WTC11 (cell line): ENCODE results near the gene PRXL2B. TPM values are rescaled to one million over a fixed set of nuclear protein-coding genes. Genes with fewer than 3 reads are reported as not detected.
A peak's percentile ranks its signal among the peaks of the same experiment; 100 is the strongest.

Experiments used
- ATAC-seq: fragments of 200-7000 bp; cut with Tn5 transposase; 2 replicates; pipeline ENCODE4 v1.10.0; 2021; ENCODE audit warnings: mild to moderate bottlenecking, moderate library complexity
- CTCF ChIA-PET: fragments of 300-600 bp; sonication (Branson Sonifier 250); formaldehyde crosslinking; loops from one replicate; lab custom pipeline; 2021; ENCODE audit warnings: antibody characterized with exemption; lab: Charles Lee
- POLR2A ChIA-PET: fragments of 350-600 bp; sonication (Branson Sonifier 250); formaldehyde crosslinking; loops from one replicate; lab custom pipeline; 2021; ENCODE audit warnings: antibody characterized with exemption; lab: Charles Lee
- DNase-seq: peaks from one replicate; pipeline ENCODE4 v3.0.0; 2021; ENCODE audit warnings: low spot score
- H3K27ac Mint-ChIP-seq: 2 replicates; pipeline ENCODE4 v1.8.0; 2021; ENCODE audit warnings: mixed read lengths
- H3K27me3 Mint-ChIP-seq: 2 replicates; pipeline ENCODE4 v1.8.0; 2021; ENCODE audit warnings: low read depth, mild to moderate bottlenecking, moderate library complexity, mixed read lengths
- H3K36me3 Mint-ChIP-seq: 2 replicates; pipeline ENCODE4 v1.8.0; 2021; ENCODE audit warnings: mixed read lengths
- H3K4me1 Mint-ChIP-seq: 2 replicates; pipeline ENCODE4 v1.8.0; 2022; ENCODE audit warnings: mixed read lengths
- H3K4me3 Mint-ChIP-seq: 2 replicates; pipeline ENCODE4 v1.8.0; 2021; ENCODE audit warnings: mild to moderate bottlenecking, moderate library complexity, mixed read lengths
- H3K9me3 Mint-ChIP-seq: 2 replicates; pipeline ENCODE4 v1.8.0; 2021; ENCODE audit warnings: mixed read lengths
- ATF1 ChIP-seq: sonication (generic); formaldehyde crosslinking; IDR thresholded peaks from 2 replicates; pipeline ENCODE4 v1.8.1; 2023; ENCODE audit warnings: mild to moderate bottlenecking, moderate library complexity, missing genetic modification reagents
- ATF3 ChIP-seq: sonication (generic); formaldehyde crosslinking; conservative IDR thresholded peaks from 2 replicates; pipeline ENCODE4 v1.8.1; 2022; ENCODE audit warnings: mild to moderate bottlenecking, missing genetic modification reagents
- CBFB ChIP-seq: sonication (generic); formaldehyde crosslinking; IDR thresholded peaks from 2 replicates; pipeline ENCODE4 v1.8.1; 2022; ENCODE audit warnings: mild to moderate bottlenecking, low read depth, missing genetic modification reagents
- CREB1 ChIP-seq: sonication (generic); formaldehyde crosslinking; IDR thresholded peaks from 2 replicates; pipeline ENCODE4 v1.8.0; 2023; ENCODE audit warnings: mild to moderate bottlenecking, missing genetic modification reagents
- EMX1 ChIP-seq: fragments of 250-450 bp; sonication (Bioruptor Pico); IDR thresholded peaks from 2 replicates; pipeline ENCODE4 v1.8.0; 2021; ENCODE audit warnings: mild to moderate bottlenecking
- ESRRA ChIP-seq: sonication (generic); formaldehyde crosslinking; IDR thresholded peaks from 2 replicates; pipeline ENCODE4 v1.8.1; 2022; ENCODE audit warnings: mild to moderate bottlenecking, missing genetic modification reagents, borderline replicate concordance
- GRHL2 ChIP-seq: fragments of 250-450 bp; sonication (Bioruptor Pico); IDR thresholded peaks from 2 replicates; pipeline ENCODE4 v1.8.0; 2022; ENCODE audit warnings: mild to moderate bottlenecking, moderate library complexity; ENCODE audit not compliant: insufficient replicate concordance, severe bottlenecking
- IRF1 ChIP-seq: sonication (generic); formaldehyde crosslinking; IDR thresholded peaks from 2 replicates; pipeline ENCODE4 v1.8.0; 2023; ENCODE audit warnings: missing genetic modification reagents
- IRF2 ChIP-seq: sonication (generic); formaldehyde crosslinking; IDR thresholded peaks from 2 replicates; pipeline ENCODE4 v1.8.0; 2022; ENCODE audit warnings: low read depth, missing genetic modification reagents, borderline replicate concordance
- JAZF1 ChIP-seq: fragments of 250-450 bp; sonication (Bioruptor Pico); IDR thresholded peaks from 2 replicates; pipeline ENCODE4 v1.9.0; 2021; ENCODE audit warnings: moderate library complexity, mild to moderate bottlenecking, inconsistent platforms
- NFE2L1 ChIP-seq: sonication (generic); formaldehyde crosslinking; IDR thresholded peaks from 2 replicates; pipeline ENCODE4 v1.8.1; 2023; ENCODE audit warnings: missing genetic modification reagents
- PRRX2 ChIP-seq: fragments of 250-450 bp; sonication (Bioruptor Pico); IDR thresholded peaks from 2 replicates; pipeline ENCODE4 v1.8.0; 2021; ENCODE audit warnings: mild to moderate bottlenecking
- RELA ChIP-seq: sonication (generic); formaldehyde crosslinking; IDR thresholded peaks from 2 replicates; pipeline ENCODE4 v1.8.1; 2022; ENCODE audit warnings: missing genetic modification reagents, mild to moderate bottlenecking, borderline replicate concordance
- SMAD3 ChIP-seq: sonication (generic); formaldehyde crosslinking; IDR thresholded peaks from 2 replicates; pipeline ENCODE4 v1.8.0; 2022; ENCODE audit warnings: missing genetic modification reagents, mild to moderate bottlenecking, borderline replicate concordance
- SMAD4 ChIP-seq: sonication (generic); formaldehyde crosslinking; IDR thresholded peaks from 2 replicates; pipeline ENCODE4 v1.8.0; 2022; ENCODE audit warnings: mild to moderate bottlenecking, missing genetic modification reagents
- ZNF416 ChIP-seq: fragments of 250-450 bp; sonication (Bioruptor Pico); IDR thresholded peaks from 2 replicates; pipeline ENCODE4 v1.9.0; 2021; ENCODE audit warnings: mild to moderate bottlenecking, inconsistent platforms
- ZNF671 ChIP-seq: fragments of 250-450 bp; sonication (Bioruptor Pico); IDR thresholded peaks from 2 replicates; pipeline ENCODE4 v1.8.0; 2021; ENCODE audit warnings: mild to moderate bottlenecking
- total RNA-seq: library from RNA; stranded (reverse); gene quantifications from 3 replicates; pipeline ENCODE4 v1.2.3, GENCODE V29; 2021
- TF ChIP-seq, protein P1 (sequence below): sonication (generic); formaldehyde crosslinking; IDR thresholded peaks from 2 replicates; pipeline ENCODE4 v1.8.1; 2022; ENCODE audit warnings: mild to moderate bottlenecking, missing genetic modification reagents, moderate library complexity, borderline replicate concordance
- TF ChIP-seq, protein P2 (sequence below): sonication (generic); formaldehyde crosslinking; IDR thresholded peaks from 2 replicates; pipeline ENCODE4 v1.8.1; 2023; ENCODE audit warnings: mild to moderate bottlenecking, moderate library complexity, missing genetic modification reagents
- TF ChIP-seq, protein P3 (sequence below): sonication (generic); formaldehyde crosslinking; IDR thresholded peaks from 2 replicates; pipeline ENCODE4 v1.8.0; 2022; ENCODE audit warnings: mild to moderate bottlenecking, missing genetic modification reagents
- TF ChIP-seq, protein P4 (sequence below): sonication (generic); formaldehyde crosslinking; IDR thresholded peaks from 2 replicates; pipeline ENCODE4 v1.8.1; 2023; ENCODE audit warnings: mild to moderate bottlenecking, missing genetic modification reagents, moderate library complexity
- TF ChIP-seq, protein P5 (sequence below): fragments of 250-450 bp; sonication (Bioruptor Pico); IDR thresholded peaks from 2 replicates; pipeline ENCODE4 v1.8.0; 2021; ENCODE audit warnings: mild to moderate bottlenecking

Gene PRXL2B
- total RNA-seq, 1 experiment from 2014 or later = 50.3 TPM

DNA sequence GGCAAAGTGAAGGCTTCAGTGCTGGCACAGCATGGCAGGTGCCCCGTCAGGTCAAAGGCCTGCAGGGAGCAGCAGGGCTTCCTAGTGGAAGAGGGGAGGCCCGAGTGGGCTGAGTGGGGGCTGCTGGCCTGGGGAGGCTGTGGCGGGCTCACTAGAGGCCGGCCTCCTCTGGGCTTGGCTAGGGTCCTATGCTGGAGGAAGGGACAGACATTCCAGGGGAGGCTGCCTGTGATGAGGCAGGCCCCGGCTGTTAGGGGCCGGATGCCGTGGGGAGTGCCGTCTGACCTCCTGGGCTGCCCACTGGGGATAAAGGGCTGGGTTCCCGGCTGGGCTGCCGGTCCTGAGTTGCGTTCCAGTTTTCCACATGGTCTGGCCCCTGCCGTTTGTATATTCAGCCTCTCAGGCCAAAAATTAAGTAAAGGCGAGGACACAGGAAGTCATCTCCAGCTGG, 21.1 kb downstream of the PRXL2B start (continued):
- TF ChIP-seq, protein P1, sequence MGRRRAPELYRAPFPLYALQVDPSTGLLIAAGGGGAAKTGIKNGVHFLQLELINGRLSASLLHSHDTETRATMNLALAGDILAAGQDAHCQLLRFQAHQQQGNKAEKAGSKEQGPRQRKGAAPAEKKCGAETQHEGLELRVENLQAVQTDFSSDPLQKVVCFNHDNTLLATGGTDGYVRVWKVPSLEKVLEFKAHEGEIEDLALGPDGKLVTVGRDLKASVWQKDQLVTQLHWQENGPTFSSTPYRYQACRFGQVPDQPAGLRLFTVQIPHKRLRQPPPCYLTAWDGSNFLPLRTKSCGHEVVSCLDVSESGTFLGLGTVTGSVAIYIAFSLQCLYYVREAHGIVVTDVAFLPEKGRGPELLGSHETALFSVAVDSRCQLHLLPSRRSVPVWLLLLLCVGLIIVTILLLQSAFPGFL (CRISPR knock-in tag) = no peak
- TF ChIP-seq SMAD4 (CRISPR knock-in tag) = no peak
- TF ChIP-seq RELA (CRISPR knock-in tag) = no peak
- no peak for TF ChIP-seq PRRX2 (CRISPR knock-in tag)
- TF ChIP-seq EMX1 (CRISPR knock-in tag) = no peak
- TF ChIP-seq, protein P2, sequence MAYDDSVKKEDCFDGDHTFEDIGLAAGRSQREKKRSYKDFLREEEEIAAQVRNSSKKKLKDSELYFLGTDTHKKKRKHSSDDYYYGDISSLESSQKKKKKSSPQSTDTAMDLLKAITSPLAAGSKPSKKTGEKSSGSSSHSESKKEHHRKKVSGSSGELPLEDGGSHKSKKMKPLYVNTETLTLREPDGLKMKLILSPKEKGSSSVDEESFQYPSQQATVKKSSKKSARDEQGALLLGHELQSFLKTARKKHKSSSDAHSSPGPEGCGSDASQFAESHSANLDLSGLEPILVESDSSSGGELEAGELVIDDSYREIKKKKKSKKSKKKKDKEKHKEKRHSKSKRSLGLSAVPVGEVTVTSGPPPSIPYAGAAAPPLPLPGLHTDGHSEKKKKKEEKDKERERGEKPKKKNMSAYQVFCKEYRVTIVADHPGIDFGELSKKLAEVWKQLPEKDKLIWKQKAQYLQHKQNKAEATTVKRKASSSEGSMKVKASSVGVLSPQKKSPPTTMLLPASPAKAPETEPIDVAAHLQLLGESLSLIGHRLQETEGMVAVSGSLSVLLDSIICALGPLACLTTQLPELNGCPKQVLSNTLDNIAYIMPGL (CRISPR knock-in tag) = no peak
- TF ChIP-seq CREB1 = no peak
- TF ChIP-seq ZNF671 (CRISPR knock-in tag) = no peak
- TF ChIP-seq, protein P3, sequence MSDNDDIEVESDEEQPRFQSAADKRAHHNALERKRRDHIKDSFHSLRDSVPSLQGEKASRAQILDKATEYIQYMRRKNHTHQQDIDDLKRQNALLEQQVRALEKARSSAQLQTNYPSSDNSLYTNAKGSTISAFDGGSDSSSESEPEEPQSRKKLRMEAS = no peak
- no peak for TF ChIP-seq NFE2L1 (CRISPR knock-in tag)

DNA sequence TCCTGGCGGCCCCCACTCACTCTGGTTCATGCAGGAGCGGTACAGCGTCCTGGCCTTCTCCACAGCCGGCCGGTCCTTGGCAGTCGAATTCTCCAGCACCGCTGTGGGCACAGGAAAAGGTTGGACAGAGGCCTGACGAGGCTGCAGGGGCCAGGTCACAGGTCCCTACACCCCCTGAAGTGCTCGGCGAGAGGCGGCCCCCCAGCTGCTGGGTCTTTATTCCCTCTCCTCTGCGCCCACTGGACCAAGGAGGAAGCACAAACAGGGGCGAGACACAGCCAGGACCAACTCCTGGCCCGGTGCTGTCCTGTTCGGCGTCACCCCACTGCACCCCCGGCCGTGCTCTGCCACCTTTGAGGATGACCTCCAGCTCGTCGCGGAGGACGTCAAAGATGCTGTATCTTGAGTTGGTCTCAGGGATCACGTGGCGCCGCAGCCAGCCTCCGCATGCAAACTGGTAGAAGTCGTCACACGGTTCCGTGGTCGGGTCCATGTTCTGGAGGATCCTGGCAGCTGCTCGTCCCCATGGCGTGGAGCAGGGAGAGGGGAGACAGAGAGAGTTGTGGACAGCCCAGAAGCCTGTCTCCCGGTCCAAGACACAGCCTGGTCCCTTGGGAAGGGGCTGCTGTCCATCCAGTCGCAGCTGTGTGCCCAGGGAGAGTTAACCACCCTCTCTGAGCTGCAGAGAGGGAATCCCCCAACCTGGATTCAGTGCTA, 22.9 kb downstream of the PRXL2B start:
- Mint-ChIP-seq H3K36me3 (peaks cover 9% of the 10 kb centered on the region), H3K4me3 (no peak overlapping the region), H3K4me1 (no peaks in the 10 kb centered on the region), H3K27ac (no peak overlapping the region), H3K27me3 (no peaks in the 10 kb centered on the region; the same call in 1 of the 2 replicates), H3K9me3 (peaks cover 26% of the 10 kb centered on the region)
- TF ChIP-seq ATF1 (CRISPR knock-in tag) (no peak), IRF1 (no peak), IRF2 (CRISPR knock-in tag) (no peak), GRHL2 (CRISPR knock-in tag) (no peak)
- ATAC-seq (no peak), DNase-seq (peak; percentile 9)
- ChIA-PET POLR2A (no interaction called here), CTCF (interaction anchor here (1.1 kb wide), 1 partner anchor 178 kb away, joined by 3 read pairs; no protein-coding TSS in a partner anchor)

DNA sequence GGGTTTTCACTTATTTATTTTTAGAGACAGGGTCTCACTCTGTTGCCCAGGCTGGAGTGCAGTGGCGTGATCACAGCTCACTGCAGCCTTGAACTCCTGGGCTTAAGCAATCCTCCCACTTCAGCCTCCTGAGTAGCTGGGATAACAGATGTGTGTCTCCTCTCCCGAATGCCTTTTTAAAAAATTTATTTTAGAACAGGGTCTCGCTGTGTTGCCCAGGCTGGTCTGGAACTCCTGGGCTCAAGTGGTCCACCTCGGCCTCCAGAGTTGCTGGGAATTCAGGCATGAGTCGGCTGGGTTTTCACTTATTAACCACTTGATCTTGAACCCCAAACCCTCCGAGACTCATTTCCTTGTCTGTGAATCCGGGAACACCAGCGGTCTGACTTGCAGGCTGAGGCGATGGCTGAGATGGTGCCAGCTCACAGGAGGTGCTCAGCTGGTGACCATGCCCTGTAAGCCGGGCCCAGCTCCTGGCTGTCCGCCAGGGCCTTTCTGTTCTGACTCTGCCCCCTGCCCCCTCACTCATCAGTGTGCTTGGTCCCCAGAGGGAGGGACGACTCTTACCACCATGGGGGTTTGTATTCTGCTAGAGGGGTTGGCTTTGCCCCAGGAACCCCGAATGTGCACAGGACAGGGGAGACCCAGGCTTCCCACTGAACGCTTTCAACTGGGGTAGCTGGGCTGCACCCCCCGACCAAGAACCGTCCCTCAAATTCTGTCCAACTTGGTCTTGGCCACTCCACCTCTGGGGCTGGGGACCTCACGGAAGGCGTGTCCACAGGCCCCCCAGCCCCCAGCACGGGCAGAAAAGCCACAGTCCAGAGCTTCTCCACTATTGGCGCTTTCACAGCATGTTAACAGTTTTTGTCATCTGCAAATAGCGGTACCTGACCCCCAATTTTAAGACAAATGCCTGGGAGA, 23.7 kb downstream of the PRXL2B start:
- ATAC-seq (no peak), DNase-seq (no peak)
- peaks cover 33% of the 10 kb centered on the region for H3K9me3 Mint-ChIP-seq
- no peaks in the 10 kb centered on the region for H3K4me1 Mint-ChIP-seq
- H3K27me3 Mint-ChIP-seq = peaks cover 4% of the 10 kb centered on the region
- H3K4me3 Mint-ChIP-seq = no peak overlapping the region
- no peak overlapping the region for H3K27ac Mint-ChIP-seq
- ChIA-PET POLR2A (no interaction called here), CTCF (interaction anchor here (1.0 to 1.1 kb wide), 2 partner anchors 62 to 177 kb away, joined by 3 read pairs; no protein-coding TSS in a partner anchor)
- H3K36me3 Mint-ChIP-seq = peaks cover 12% of the 10 kb centered on the region
- TF ChIP-seq, protein P4, sequence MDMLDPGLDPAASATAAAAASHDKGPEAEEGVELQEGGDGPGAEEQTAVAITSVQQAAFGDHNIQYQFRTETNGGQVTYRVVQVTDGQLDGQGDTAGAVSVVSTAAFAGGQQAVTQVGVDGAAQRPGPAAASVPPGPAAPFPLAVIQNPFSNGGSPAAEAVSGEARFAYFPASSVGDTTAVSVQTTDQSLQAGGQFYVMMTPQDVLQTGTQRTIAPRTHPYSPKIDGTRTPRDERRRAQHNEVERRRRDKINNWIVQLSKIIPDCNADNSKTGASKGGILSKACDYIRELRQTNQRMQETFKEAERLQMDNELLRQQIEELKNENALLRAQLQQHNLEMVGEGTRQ (CRISPR knock-in tag) = no peak
- no peak for TF ChIP-seq JAZF1 (CRISPR knock-in tag)
- TF ChIP-seq, protein P5, sequence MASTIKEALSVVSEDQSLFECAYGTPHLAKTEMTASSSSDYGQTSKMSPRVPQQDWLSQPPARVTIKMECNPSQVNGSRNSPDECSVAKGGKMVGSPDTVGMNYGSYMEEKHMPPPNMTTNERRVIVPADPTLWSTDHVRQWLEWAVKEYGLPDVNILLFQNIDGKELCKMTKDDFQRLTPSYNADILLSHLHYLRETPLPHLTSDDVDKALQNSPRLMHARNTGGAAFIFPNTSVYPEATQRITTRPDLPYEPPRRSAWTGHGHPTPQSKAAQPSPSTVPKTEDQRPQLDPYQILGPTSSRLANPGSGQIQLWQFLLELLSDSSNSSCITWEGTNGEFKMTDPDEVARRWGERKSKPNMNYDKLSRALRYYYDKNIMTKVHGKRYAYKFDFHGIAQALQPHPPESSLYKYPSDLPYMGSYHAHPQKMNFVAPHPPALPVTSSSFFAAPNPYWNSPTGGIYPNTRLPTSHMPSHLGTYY (CRISPR knock-in tag) = no peak
- no peak for TF ChIP-seq ZNF416 (CRISPR knock-in tag)
- no peak for TF ChIP-seq GRHL2 (CRISPR knock-in tag)
- TF ChIP-seq ESRRA = no peak
- no peak for TF ChIP-seq SMAD3 (CRISPR knock-in tag)
- TF ChIP-seq ATF3 (CRISPR knock-in tag) = no peak
- no peak for TF ChIP-seq CBFB (CRISPR knock-in tag)
